A549 (cell line): Measurements from ENCODE around the gene SLCO4A1. TPM values are rescaled to one million over a fixed set of nuclear protein-coding genes. Genes with fewer than 3 reads are reported as not detected.

ENCODE experiments used
- ATAC-seq, 2 experiments: fragments of 200-7000 bp in 1 of 2; fragments of >200 bp in 1 of 2; cut with Nextera tagmentation in 1 of 2; cut with Tn5 transposase in 1 of 2; 3 replicates each; pipeline versions ENCODE4 v1.8.0 to v1.9.1; 2018 to 2020; ENCODE audit warnings: mild to moderate bottlenecking in 1 of 2, moderate library complexity in 1 of 2
- CTCF ChIA-PET: fragments of 300-600 bp; sonication (Branson Sonifier 250); formaldehyde crosslinking; extraction: SDS; loops from one replicate; lab custom pipeline; 2021; ENCODE audit warnings: antibody characterized with exemption, inconsistent platforms; lab: Yijun Ruan, JAX
- POLR2A ChIA-PET: fragments of 350-600 bp; formaldehyde crosslinking; extraction: SDS; loops from one replicate; lab custom pipeline; 2021; ENCODE audit warnings: antibody characterized with exemption, inconsistent platforms; lab: Yijun Ruan, JAX
- DNase-seq, 2 experiments: peaks; one replicate each; pipeline versions ENCODE4 v3.0.0 to v3.0.0-alpha.2; 2011 to 2016; ENCODE audit warnings: low read depth in 1 of 2, low spot score in 1 of 2
- FAIRE-seq: peaks from 2 replicates; lab custom pipeline; 2011; peaks lifted over from hg19 to GRCh38; lab: Jason Lieb, UNC
- H3K27ac ChIP-seq, 2 experiments: fragments of >200 bp; sonication (Bioruptor Twin); formaldehyde crosslinking; 3 replicates each; pipeline ENCODE4 v1.5.1; 2016 to 2017
- H3K4me1 ChIP-seq: fragments of >200 bp; sonication (Bioruptor Twin); formaldehyde crosslinking; 3 replicates; pipeline ENCODE4 v1.6.1; 2016
- H3K4me2 ChIP-seq: fragments of >200 bp; sonication (Bioruptor Twin); formaldehyde crosslinking; 3 replicates; pipeline ENCODE4 v1.6.1; 2016
- H3K4me3 ChIP-seq: fragments of >200 bp; sonication (Bioruptor Twin); formaldehyde crosslinking; 3 replicates; pipeline ENCODE4 v1.5.1; 2016
- H3K9me3 ChIP-seq: fragments of >200 bp; sonication (Bioruptor Twin); formaldehyde crosslinking; 3 replicates; pipeline ENCODE4 v1.6.1; 2016
- BHLHE40 ChIP-seq: IDR thresholded peaks from 2 replicates; pipeline ENCODE4 v1.6.1; 2012; ENCODE audit warnings: low read depth, low read length, inconsistent platforms
- CBX8 ChIP-seq: fragments of 200-600 bp; sonication (generic); IDR thresholded peaks from 2 replicates; pipeline ENCODE4 v1.6.1; 2016
- CHD2 ChIP-seq: fragments of 150-350 bp; IDR thresholded peaks from 2 replicates; pipeline ENCODE4 v1.6.1; 2014; ENCODE audit warnings: low read length; ENCODE audit not compliant: partially characterized antibody
- CHD4 ChIP-seq: fragments of 200-600 bp; sonication (generic); IDR thresholded peaks from 2 replicates; pipeline ENCODE4 v1.6.1; 2016; ENCODE audit warnings: antibody characterized with exemption, mild to moderate bottlenecking, borderline replicate concordance
- EHF ChIP-seq: fragments of 250-450 bp; sonication (Bioruptor Pico); IDR thresholded peaks from 2 replicates; pipeline ENCODE4 v1.5.0; 2020; ENCODE audit warnings: mild to moderate bottlenecking
- EP300 ChIP-seq, 2 experiments: fragments of >200 bp; sonication (Bioruptor Twin); formaldehyde crosslinking; IDR thresholded peaks; 2 replicates in 1 of 2; 3 replicates in 1 of 2; pipeline ENCODE4 v1.6.1; 2016 to 2017
- FOSB ChIP-seq: fragments of 250-450 bp; sonication (Bioruptor Pico); IDR thresholded peaks from 2 replicates; pipeline ENCODE4 v1.5.0; 2020; ENCODE audit warnings: mild to moderate bottlenecking, moderate library complexity
- FOXS1 ChIP-seq: fragments of 250-450 bp; sonication (Bioruptor Pico); IDR thresholded peaks from 2 replicates; pipeline ENCODE4 v1.5.0; 2020; ENCODE audit warnings: mild to moderate bottlenecking, moderate library complexity
- GATA3 ChIP-seq: IDR thresholded peaks from 2 replicates; pipeline ENCODE4 v1.6.1; 2012; ENCODE audit warnings: borderline replicate concordance
- HEYL ChIP-seq: fragments of 250-450 bp; sonication (Bioruptor Pico); IDR thresholded peaks from 2 replicates; pipeline ENCODE4 v1.8.0; 2021; ENCODE audit warnings: mild to moderate bottlenecking, moderate library complexity
- HOXA7 ChIP-seq: fragments of 250-450 bp; sonication (Bioruptor Pico); IDR thresholded peaks from 2 replicates; pipeline ENCODE4 v1.5.0; 2020; ENCODE audit warnings: mild to moderate bottlenecking, moderate library complexity
- KDM1A ChIP-seq: fragments of 200-600 bp; sonication (generic); IDR thresholded peaks from 2 replicates; pipeline ENCODE4 v1.6.1; 2016; ENCODE audit warnings: low read depth, mild to moderate bottlenecking
- KDM5A ChIP-seq: fragments of 200-600 bp; sonication (generic); IDR thresholded peaks from 2 replicates; pipeline ENCODE4 v1.6.1; 2016; ENCODE audit warnings: antibody characterized with exemption, mild to moderate bottlenecking
- MAZ ChIP-seq: fragments of 150-350 bp; IDR thresholded peaks from 2 replicates; pipeline ENCODE4 v1.6.1; 2014; ENCODE audit warnings: antibody characterized with exemption, low read depth, low read length, borderline replicate concordance
- MYC ChIP-seq: IDR thresholded peaks from 2 replicates; pipeline ENCODE4 v1.6.1; 2012; ENCODE audit warnings: mild to moderate bottlenecking, inconsistent platforms, low read length, improper control_type of control experiment, borderline replicate concordance
- NFE2L2 ChIP-seq: fragments of 150-350 bp; conservative IDR thresholded peaks from 2 replicates; pipeline ENCODE4 v1.6.1; 2014; ENCODE audit warnings: low read length
- PHF8 ChIP-seq: fragments of 200-600 bp; sonication (generic); IDR thresholded peaks from 2 replicates; pipeline ENCODE4 v1.6.1; 2016; ENCODE audit warnings: low read depth, mild to moderate bottlenecking, antibody characterized with exemption, moderate library complexity, borderline replicate concordance
- POLR2A ChIP-seq: IDR thresholded peaks from 2 replicates; pipeline ENCODE4 v1.6.1; 2012; ENCODE audit warnings: mild to moderate bottlenecking, low read length
- POLR2AphosphoS2 ChIP-seq: conservative IDR thresholded peaks from 2 replicates; pipeline ENCODE4 v1.6.1; 2012; ENCODE audit warnings: low read length, improper control_type of control experiment, inconsistent platforms
- RARB ChIP-seq: fragments of 250-450 bp; sonication (Bioruptor Pico); IDR thresholded peaks from 2 replicates; pipeline ENCODE4 v1.8.0; 2021; ENCODE audit warnings: mild to moderate bottlenecking, moderate library complexity
- RCOR1 ChIP-seq: fragments of 150-350 bp; IDR thresholded peaks from 2 replicates; pipeline ENCODE4 v1.6.1; 2014; ENCODE audit warnings: antibody characterized with exemption, low read length, low read depth
- RFX5 ChIP-seq: fragments of 450-650 bp; IDR thresholded peaks from 2 replicates; pipeline ENCODE4 v1.7.1; 2014; ENCODE audit warnings: antibody characterized with exemption, mild to moderate bottlenecking, moderate library complexity
- SMC3 ChIP-seq: fragments of >200 bp; sonication (Bioruptor Twin); formaldehyde crosslinking; IDR thresholded peaks from 3 replicates; pipeline ENCODE4 v1.6.1; 2018; ENCODE audit warnings: inconsistent platforms
- SREBF2 ChIP-seq: fragments of 450-650 bp; IDR thresholded peaks from 2 replicates; pipeline ENCODE4 v1.6.1; 2014; ENCODE audit warnings: mild to moderate bottlenecking, moderate library complexity
- TP53 ChIP-seq: fragments of 250-450 bp; sonication (Bioruptor Pico); IDR thresholded peaks from 2 replicates; pipeline ENCODE4 v1.5.0; 2021; ENCODE audit warnings: mild to moderate bottlenecking, moderate library complexity
- ZC3H11A ChIP-seq: fragments of 450-650 bp; IDR thresholded peaks from 2 replicates; pipeline ENCODE4 v1.6.1; 2014; ENCODE audit warnings: antibody characterized with exemption, mild to moderate bottlenecking
- ZFP36 ChIP-seq: fragments of 450-650 bp; IDR thresholded peaks from 2 replicates; pipeline ENCODE4 v1.6.1; 2014; ENCODE audit warnings: borderline replicate concordance; ENCODE audit not compliant: partially characterized antibody
- ZSCAN20 ChIP-seq: fragments of 250-450 bp; sonication (Bioruptor Pico); IDR thresholded peaks from 2 replicates; pipeline ENCODE4 v1.8.0; 2022; ENCODE audit warnings: mild to moderate bottlenecking, moderate library complexity
- WGBS: methylation state at CpG from one replicate; pipeline ENCODE4 v1.1.6; 2017; ENCODE audit errors: missing lambda C conversion rate; 5-methylcytosine and 5-hydroxymethylcytosine counted together
- polyA plus RNA-seq, 4 experiments: library from polyadenylated mRNA; depleted of rRNA in 3 of 4; stranded (reverse); fragments of >200 nt; fragmentation: RNase III in 1 of 4; extraction: RNeasy Plus Mini Kit Qiagen cat#74134 plus additional on column Dnase treatment in 1 of 4; gene quantifications; 2 replicates in 3 of 4; 3 replicates in 1 of 4; pipeline ENCODE4 v1.2.3, GENCODE V29; 2011 to 2017
- TF ChIP-seq, protein P1 (sequence below): fragments of >200 bp; sonication (Bioruptor Twin); formaldehyde crosslinking; IDR thresholded peaks from 2 replicates; pipeline ENCODE4 v1.6.1; 2016
- TF ChIP-seq, protein P2 (sequence below): IDR thresholded peaks from 2 replicates; pipeline ENCODE4 v1.6.1; 2012
- TF ChIP-seq, protein P3 (sequence below): fragments of 450-650 bp; IDR thresholded peaks from 2 replicates; pipeline ENCODE4 v1.6.1; 2014; ENCODE audit warnings: antibody characterized with exemption

SLCO4A1 gene
- polyA plus RNA-seq, 2 of the 4 experiments (the other 2 are of a cell fraction) = 1.3 to 11.2 TPM

DNA sequence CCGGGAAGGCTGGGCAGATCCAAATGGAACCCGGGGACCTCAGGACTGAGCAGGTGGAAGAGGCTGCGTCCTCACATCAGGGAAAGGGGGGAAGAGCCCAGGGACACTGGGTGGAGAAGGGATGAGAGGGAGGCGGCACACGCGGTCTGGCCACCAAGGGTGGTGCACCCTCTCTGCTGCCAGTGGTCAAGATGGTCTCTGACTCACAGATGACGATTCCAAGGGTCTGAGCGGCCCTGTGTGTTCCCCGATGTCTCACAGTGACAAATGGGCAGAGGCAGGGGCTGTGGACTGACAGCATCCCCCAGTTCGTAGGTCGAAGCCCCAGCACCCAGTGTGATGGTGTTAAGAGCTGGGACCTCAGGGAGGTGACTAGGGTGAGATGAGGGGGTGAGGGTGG lies 32.1 kb downstream of the SLCO4A1 start (continued):
- TF ChIP-seq CHD4 = no peak
- TF ChIP-seq TP53 = no peak
- no peak for TF ChIP-seq EHF (CRISPR knock-in tag)
- TF ChIP-seq, protein P1, sequence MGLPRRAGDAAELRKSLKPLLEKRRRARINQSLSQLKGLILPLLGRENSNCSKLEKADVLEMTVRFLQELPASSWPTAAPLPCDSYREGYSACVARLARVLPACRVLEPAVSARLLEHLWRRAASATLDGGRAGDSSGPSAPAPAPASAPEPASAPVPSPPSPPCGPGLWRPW = no peak
- TF ChIP-seq ZFP36 = no peak

DNA sequence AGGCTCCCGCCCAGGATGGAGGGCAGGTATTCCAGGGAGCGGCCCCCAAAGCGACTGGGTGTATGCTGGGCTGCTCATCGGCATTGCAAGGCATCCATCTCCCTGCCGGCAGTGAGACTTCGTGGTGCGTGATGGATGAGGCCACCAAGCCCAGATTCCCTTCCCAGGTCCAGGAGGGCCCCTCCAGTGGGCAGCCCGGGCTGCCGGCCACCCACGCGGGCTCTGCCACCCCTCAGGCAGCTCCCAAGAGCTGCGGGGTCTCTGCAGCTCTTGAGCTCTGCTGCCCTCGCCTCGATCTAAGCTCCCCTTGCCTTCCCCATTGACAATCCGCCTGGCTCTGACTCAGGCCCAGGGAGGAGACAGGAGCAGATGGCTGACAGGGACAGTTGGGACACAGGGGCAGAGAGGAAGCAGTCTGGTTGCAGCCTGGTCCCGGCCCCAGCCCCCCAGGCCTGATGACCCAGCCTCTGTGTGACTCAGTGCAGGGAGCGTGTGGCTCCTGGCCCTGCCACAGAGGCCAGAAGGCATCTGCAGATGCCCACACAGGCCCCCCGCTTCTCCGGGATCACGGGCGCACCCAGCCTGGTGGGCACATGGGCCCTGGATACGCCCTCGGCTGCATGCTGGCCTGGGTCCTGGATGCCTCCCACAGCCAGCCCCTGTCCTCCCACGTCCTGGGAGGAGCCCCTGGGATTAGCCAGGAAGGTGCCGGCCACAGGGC lies 33.0 kb downstream of the SLCO4A1 start:
- WGBS = 59% methylated on average over 8 of the region's 25 CpGs
- H3K4me1 ChIP-seq = no peaks in the 10 kb centered on the region
- DNase-seq = no peak
- no peak overlapping the region for H3K4me2 ChIP-seq
- FAIRE-seq = no peak
- CTCF ChIA-PET = interaction anchor here (1.2 to 15.7 kb wide), 3 partner anchors 9 to 115 kb away, joined by 3 to 311 read pairs (median 4); no protein-coding TSS in a partner anchor
- H3K4me3 ChIP-seq = no peak overlapping the region
- TF ChIP-seq PHF8 (no peak), SMC3 (no peak), KDM1A (no peak), POLR2AphosphoS2 (no peak), MAZ (no peak), HEYL (CRISPR knock-in tag) (no peak), RFX5 (no peak), RARB (CRISPR knock-in tag) (no peak), CHD2 (no peak), ZC3H11A (no peak), CBX8 (no peak), TP53 (no peak), ZSCAN20 (no peak), HOXA7 (CRISPR knock-in tag) (no peak)
- TF ChIP-seq, protein P2, sequence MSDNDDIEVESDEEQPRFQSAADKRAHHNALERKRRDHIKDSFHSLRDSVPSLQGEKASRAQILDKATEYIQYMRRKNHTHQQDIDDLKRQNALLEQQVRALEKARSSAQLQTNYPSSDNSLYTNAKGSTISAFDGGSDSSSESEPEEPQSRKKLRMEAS = no peak
- no peak overlapping the region for H3K27ac ChIP-seq
- POLR2A ChIA-PET = no interaction called here
- H3K9me3 ChIP-seq = peaks cover 9% of the 10 kb centered on the region
- no peak; a peak in 1 of 6 replicates for ATAC-seq

DNA sequence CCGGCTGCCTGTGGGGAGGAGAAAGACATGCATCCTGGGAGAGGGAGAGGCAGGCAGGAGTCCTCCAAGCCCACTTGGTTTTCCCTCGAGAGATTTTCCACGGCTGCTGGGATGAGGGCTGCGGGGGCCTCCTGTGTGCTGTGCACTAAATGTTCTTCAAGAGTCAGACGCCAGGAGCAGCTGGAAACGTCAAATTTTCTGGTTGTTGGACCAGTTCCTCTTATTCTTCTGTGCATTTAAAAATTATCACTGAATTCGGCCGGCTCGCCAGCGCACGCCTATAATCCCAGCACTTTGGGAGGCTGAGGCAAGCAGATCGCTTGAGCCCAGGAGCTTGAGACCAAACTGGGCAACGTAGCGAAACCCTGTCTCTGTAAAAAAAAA lies 33.6 kb downstream of the SLCO4A1 start:
- no peak for FAIRE-seq

DNA sequence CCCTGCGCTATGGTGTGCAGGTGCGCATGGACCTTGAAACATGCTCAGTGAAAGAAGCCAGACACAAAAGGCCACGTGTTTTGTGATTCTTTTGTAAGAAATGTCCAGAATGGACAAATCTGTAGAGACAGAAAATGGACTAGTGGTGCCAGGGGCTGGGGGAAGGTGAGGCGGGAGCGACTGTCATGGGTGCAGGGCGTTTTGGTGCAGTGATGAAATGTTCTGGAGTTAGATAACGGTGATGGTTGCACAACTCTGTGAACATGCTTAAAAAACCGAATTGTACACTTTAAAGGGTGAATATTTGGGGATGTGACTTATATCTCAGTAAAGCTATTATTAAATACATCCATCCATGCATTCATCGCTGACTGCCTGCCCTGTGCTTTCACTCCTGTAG lies 34.7 kb downstream of the SLCO4A1 start:
- no peaks in the 10 kb centered on the region for H3K4me1 ChIP-seq
- FAIRE-seq = no peak
- WGBS = 56% methylated on average over 9 of the region's 9 CpGs
- no peak overlapping the region for H3K4me3 ChIP-seq
- TF ChIP-seq SMC3 (no peak), NFE2L2 (no peak), FOXS1 (no peak), RCOR1 (no peak), POLR2A (no peak), SREBF2 (no peak), KDM5A (no peak), FOSB (no peak), CHD4 (no peak), GATA3 (no peak)
- TF ChIP-seq, protein P3, sequence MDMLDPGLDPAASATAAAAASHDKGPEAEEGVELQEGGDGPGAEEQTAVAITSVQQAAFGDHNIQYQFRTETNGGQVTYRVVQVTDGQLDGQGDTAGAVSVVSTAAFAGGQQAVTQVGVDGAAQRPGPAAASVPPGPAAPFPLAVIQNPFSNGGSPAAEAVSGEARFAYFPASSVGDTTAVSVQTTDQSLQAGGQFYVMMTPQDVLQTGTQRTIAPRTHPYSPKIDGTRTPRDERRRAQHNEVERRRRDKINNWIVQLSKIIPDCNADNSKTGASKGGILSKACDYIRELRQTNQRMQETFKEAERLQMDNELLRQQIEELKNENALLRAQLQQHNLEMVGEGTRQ = no peak
- ChIA-PET POLR2A (no interaction called here), CTCF (interaction anchor here (1.1 to 3.0 kb wide), 3 partner anchors 8 to 115 kb away, joined by 3 to 23 read pairs (median 3); no protein-coding TSS in a partner anchor)
- H3K4me2 ChIP-seq = no peak overlapping the region
- no peak for ATAC-seq
- H3K9me3 ChIP-seq = peaks cover 11% of the 10 kb centered on the region
- H3K27ac ChIP-seq = no peak overlapping the region
- no peak for DNase-seq

More for the DNA sequence above, 33.6 kb downstream of the SLCO4A1 start:
- DNase-seq (no peak), ATAC-seq (no peak)
- Histone ChIP-seq H3K4me1 (no peaks in the 10 kb centered on the region), H3K9me3 (peaks cover 11% of the 10 kb centered on the region), H3K4me2 (no peak overlapping the region), H3K4me3 (no peak overlapping the region), H3K27ac (no peak overlapping the region)
- CTCF ChIA-PET = interaction anchor here (15.7 kb wide), 1 partner anchor 114 kb away, joined by 311 read pairs; no protein-coding TSS in a partner anchor
- TF ChIP-seq BHLHE40 (no peak), MYC (no peak), ZC3H11A (no peak), EP300 (IDR thresholded peaks at IDR 0.05) (no peak)
- TF ChIP-seq, protein P3 = no peak
- 78% methylated on average over 14 of the region's 14 CpGs for WGBS
- POLR2A ChIA-PET = no interaction called here
